Esophagus muscularis mucosa (tissue), 4 donors: Measurements from ENCODE around the gene SREBF2.

ENCODE experiments used
- EP300 ChIP-seq: sonication (generic); formaldehyde crosslinking; IDR thresholded peaks from one replicate; pipeline ENCODE4 v1.6.1; 2017; ENCODE audit warnings: antibody characterized with exemption
- POLR2A ChIP-seq: fragments of 450-650 bp; IDR thresholded peaks from one replicate; pipeline ENCODE4 v1.6.1; 2017; ENCODE audit warnings: antibody characterized with exemption, moderate library complexity, mild to moderate bottlenecking, low read depth
- POLR2AphosphoS5 ChIP-seq, 2 donors: sonication (generic); formaldehyde crosslinking; IDR thresholded peaks; one replicate each; pipeline ENCODE4 v1.6.1; 2017; ENCODE audit warnings: antibody characterized with exemption in 2 of 2
- TF ChIP-seq, protein P1 (sequence below), 3 experiments: fragments of 200-600 bp in 2 of 3; fragments of 450-650 bp in 1 of 3; sonication (generic) in 2 of 3; IDR thresholded peaks; one replicate each; pipeline ENCODE4 v1.5.1; 2017 to 2019; ENCODE audit warnings: antibody characterized with exemption in 3 of 3, mild to moderate bottlenecking in 2 of 3, moderate library complexity in 1 of 3

GRCh38 chr22:41840216-41840615 lies 7.3 kb downstream of the SREBF2 start:
- TF ChIP-seq, protein P1, sequence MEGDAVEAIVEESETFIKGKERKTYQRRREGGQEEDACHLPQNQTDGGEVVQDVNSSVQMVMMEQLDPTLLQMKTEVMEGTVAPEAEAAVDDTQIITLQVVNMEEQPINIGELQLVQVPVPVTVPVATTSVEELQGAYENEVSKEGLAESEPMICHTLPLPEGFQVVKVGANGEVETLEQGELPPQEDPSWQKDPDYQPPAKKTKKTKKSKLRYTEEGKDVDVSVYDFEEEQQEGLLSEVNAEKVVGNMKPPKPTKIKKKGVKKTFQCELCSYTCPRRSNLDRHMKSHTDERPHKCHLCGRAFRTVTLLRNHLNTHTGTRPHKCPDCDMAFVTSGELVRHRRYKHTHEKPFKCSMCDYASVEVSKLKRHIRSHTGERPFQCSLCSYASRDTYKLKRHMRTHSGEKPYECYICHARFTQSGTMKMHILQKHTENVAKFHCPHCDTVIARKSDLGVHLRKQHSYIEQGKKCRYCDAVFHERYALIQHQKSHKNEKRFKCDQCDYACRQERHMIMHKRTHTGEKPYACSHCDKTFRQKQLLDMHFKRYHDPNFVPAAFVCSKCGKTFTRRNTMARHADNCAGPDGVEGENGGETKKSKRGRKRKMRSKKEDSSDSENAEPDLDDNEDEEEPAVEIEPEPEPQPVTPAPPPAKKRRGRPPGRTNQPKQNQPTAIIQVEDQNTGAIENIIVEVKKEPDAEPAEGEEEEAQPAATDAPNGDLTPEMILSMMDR (IDR thresholded peaks at IDR 0.05) = no peak
- TF ChIP-seq POLR2A (no peak), EP300 (no peak), POLR2AphosphoS5 (IDR thresholded peaks at IDR 0.05) (no peak)
